ENCODE results near the gene GPX7. TPM values are rescaled to one million over a fixed set of nuclear protein-coding genes. Genes with fewer than 3 reads are reported as not detected.

Gene GPX7
- total RNA-seq, 2 donors from 2014 or later, result 22.7 to 26.3 TPM

- no peaks in the 10 kb centered on the region for H3K27me3 ChIP-seq (replicated peaks; ENCODE audit: insufficient read depth)
- intact Hi-C loops (cut with DNase I), result no loop called here
- no peak for DNase-seq (ENCODE audit: low spot score)
- peaks cover 5% of the 10 kb centered on the region for H3K4me1 ChIP-seq (replicated peaks)
- TF ChIP-seq POLR2A (IDR thresholded peaks at IDR 0.05), result no peak
- no peak for TF ChIP-seq POLR2AphosphoS5 (IDR thresholded peaks at IDR 0.05)
- TF ChIP-seq CTCF (IDR thresholded peaks at IDR 0.05), result no peak
- H3K36me3 ChIP-seq, result no peaks in the 10 kb centered on the region
- H3K9me3 ChIP-seq, result no peaks in the 10 kb centered on the region
- no peak overlapping the region for H3K27ac ChIP-seq
- WGBS, result 54% methylated on average over 2 of the region's 2 CpGs
- no peak overlapping the region for H3K4me3 ChIP-seq
Observed at GRCh38 chr1:52597912-52598311, 4.3 kb upstream of the GPX7 start.

- TF ChIP-seq POLR2A (IDR thresholded peaks at IDR 0.05), result no peak
- no peak for TF ChIP-seq CTCF (IDR thresholded peaks at IDR 0.05)
- no peak for TF ChIP-seq POLR2AphosphoS5 (IDR thresholded peaks at IDR 0.05)
- intact Hi-C loops (cut with DNase I), result no loop called here
- Histone ChIP-seq H3K27ac (no peak overlapping the region), H3K36me3 (no peaks in the 10 kb centered on the region), H3K27me3 (replicated peaks; ENCODE audit: insufficient read depth) (no peaks in the 10 kb centered on the region), H3K4me1 (replicated peaks) (peaks cover 8% of the 10 kb centered on the region), H3K4me3 (no peak overlapping the region), H3K9me3 (no peaks in the 10 kb centered on the region)
- WGBS, result 94% methylated on average over 7 of the region's 7 CpGs
- DNase-seq (ENCODE audit: low spot score), result no peak
Observed at GRCh38 chr1:52598729-52599128, 3.4 kb upstream of the GPX7 start.

DNA sequence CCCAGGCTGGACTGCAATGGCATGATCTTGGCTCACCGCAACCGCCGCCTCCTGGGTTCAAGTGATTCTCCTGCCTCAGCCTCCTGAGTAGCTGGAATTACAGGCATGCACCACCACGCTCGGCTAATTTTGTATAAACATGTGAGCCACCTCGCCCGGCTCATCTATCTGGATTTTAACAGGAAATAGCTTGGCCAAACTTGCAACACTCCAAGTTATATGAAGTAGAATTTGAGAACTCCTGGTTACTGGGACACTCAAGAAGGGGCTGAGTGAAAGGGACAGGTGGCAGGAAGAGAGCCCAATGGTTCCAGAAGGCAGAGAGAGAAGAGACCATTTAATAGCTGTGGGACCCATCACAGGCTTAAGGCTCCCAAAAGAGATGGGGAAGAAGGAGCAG lies 2.9 kb upstream of the GPX7 start:
- no peak for DNase-seq (ENCODE audit: low spot score)
- Histone ChIP-seq H3K27me3 (replicated peaks; ENCODE audit: insufficient read depth) (no peaks in the 10 kb centered on the region), H3K4me1 (replicated peaks) (peaks cover 8% of the 10 kb centered on the region), H3K36me3 (no peaks in the 10 kb centered on the region), H3K9me3 (no peaks in the 10 kb centered on the region), H3K4me3 (no peak overlapping the region), H3K27ac (no peak overlapping the region)
- intact Hi-C loops (cut with DNase I), result no loop called here
- TF ChIP-seq POLR2AphosphoS5 (IDR thresholded peaks at IDR 0.05), result no peak
- TF ChIP-seq POLR2A (IDR thresholded peaks at IDR 0.05), result no peak
- TF ChIP-seq CTCF (IDR thresholded peaks at IDR 0.05), result no peak
- WGBS, result 93% methylated on average over 7 of the region's 7 CpGs

DNA sequence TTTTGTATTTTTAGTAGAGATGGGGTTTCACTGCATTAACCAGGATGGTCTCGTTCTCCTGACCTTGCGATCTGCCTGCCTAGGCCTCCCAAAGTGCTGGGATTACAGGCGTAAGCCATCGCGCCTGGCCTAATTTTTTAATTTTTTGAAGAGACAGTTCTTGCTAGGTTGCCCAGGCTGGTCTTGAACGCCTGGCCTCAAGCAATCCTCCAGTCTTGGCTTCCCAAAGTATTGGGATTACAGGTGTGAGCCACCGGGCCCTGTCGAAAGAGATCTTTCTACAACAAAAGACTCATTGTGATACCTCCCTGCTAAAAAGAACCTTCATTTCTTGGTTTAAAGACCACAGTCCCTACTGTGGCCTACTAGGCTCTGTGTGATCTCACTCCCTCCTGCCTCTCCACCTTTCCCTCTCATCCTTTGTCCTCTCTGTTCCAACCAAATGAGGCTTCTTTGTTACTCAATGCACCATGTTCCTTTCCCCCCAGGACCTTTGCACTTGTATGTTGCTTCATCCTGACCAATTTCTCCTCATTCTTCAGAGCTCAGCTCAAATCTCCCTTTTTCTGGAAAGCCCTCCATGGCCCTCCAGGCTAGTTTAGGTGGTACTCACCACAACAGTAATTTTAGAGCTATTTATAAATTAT lies 1.5 kb upstream of the GPX7 start:
- intact Hi-C loops (cut with DNase I), result loop anchor here (10.0 kb wide), 1 partner anchor 46 kb away; the partner anchor contains the start of gene TUT4
- whole genome bisulfite sequencing, result 98% methylated on average over 8 of the region's 8 CpGs
- H3K4me3 ChIP-seq, result no peak overlapping the region
- H3K9me3 ChIP-seq, result no peaks in the 10 kb centered on the region
- no peaks in the 10 kb centered on the region for H3K36me3 ChIP-seq
- H3K27me3 ChIP-seq (replicated peaks; ENCODE audit: insufficient read depth), result no peaks in the 10 kb centered on the region
- TF ChIP-seq CTCF (IDR thresholded peaks at IDR 0.05), result no peak
- TF ChIP-seq POLR2A (IDR thresholded peaks at IDR 0.05), result no peak
- no peak for TF ChIP-seq POLR2AphosphoS5 (IDR thresholded peaks at IDR 0.05)
- peaks cover 8% of the 10 kb centered on the region for H3K4me1 ChIP-seq (replicated peaks)
- no peak overlapping the region for H3K27ac ChIP-seq
- DNase-seq (ENCODE audit: low spot score), result no peak

GRCh38 chr1:52601519-52601918 lies 652 bp upstream of the GPX7 start:
- H3K36me3 ChIP-seq, result no peaks in the 10 kb centered on the region
- TF ChIP-seq CTCF (IDR thresholded peaks at IDR 0.05) (no peak), POLR2AphosphoS5 (IDR thresholded peaks at IDR 0.05) (no peak), POLR2A (IDR thresholded peaks at IDR 0.05) (no peak)
- DNase-seq (ENCODE audit: low spot score), result no peak
- H3K27me3 ChIP-seq (replicated peaks; ENCODE audit: insufficient read depth), result no peaks in the 10 kb centered on the region
- intact Hi-C loops (cut with DNase I), result loop anchor here (10.0 kb wide), 1 partner anchor 47 kb away; the partner anchor contains the start of gene TUT4
- WGBS, result 61% methylated on average over 3 of the region's 3 CpGs
- peak overlapping the region; percentile 70 to 79 for H3K27ac ChIP-seq
- H3K4me1 ChIP-seq (replicated peaks), result peaks cover 8% of the 10 kb centered on the region
- H3K9me3 ChIP-seq, result no peaks in the 10 kb centered on the region
- peak overlapping the region in 1 of 2 donors; percentile 47 for H3K4me3 ChIP-seq

All from prostate gland (tissue), 2 donors.